K562 (cell line): ENCODE results near the gene FAM149B1. TPM values are rescaled to one million over a fixed set of nuclear protein-coding genes. Genes with fewer than 3 reads are reported as not detected.

Source experiments
- ATAC-seq: fragments of 200-7000 bp; cut with Tn5 transposase; 3 replicates; pipeline ENCODE4 v1.9.1; 2020; ENCODE audit warnings: moderate library complexity
- BruUV-seq: library from RNA; stranded (reverse); fragments of 400-500 nt; replicated peaks from 2 replicates; lab custom pipeline; 2021; lab: Mats Ljungman, UMichigan
- CTCF ChIA-PET: fragments of 300-600 bp; formaldehyde crosslinking; extraction: SDS; loops from one replicate; lab custom pipeline; 2021; ENCODE audit warnings: low intra/inter-chr PET ratio; lab: Yijun Ruan, JAX
- POLR2A ChIA-PET: fragments of 300-600, 350-650 bp; sonication (Branson Sonifier 250); formaldehyde crosslinking; extraction: SDS; loops from one replicate; lab custom pipeline; 2021; ENCODE audit warnings: antibody characterized with exemption, inconsistent platforms; lab: Yijun Ruan, JAX
- DNase-seq, 4 experiments: peaks; one replicate each; pipeline versions ENCODE4 v3.0.0 to v3.0.0-alpha.2; 2011 to 2018; ENCODE audit warnings: low spot score in 3 of 4, mixed read lengths in 3 of 4; ENCODE audit errors: extremely low read depth in 1 of 4
- FAIRE-seq: peaks from 2 replicates; lab custom pipeline; 2011; peaks lifted over from hg19 to GRCh38; lab: Jason Lieb, UNC
- H2AFZ ChIP-seq: 2 replicates; pipeline ENCODE4 v1.6.0; 2011; ENCODE audit warnings: low read depth, low read length, control low read depth, inconsistent platforms
- H3K27ac ChIP-seq: fragments of 200-600 bp; 3 replicates; pipeline ENCODE4 v1.8.0; 2011; ENCODE audit warnings: low read depth, mild to moderate bottlenecking, control low read depth, inconsistent platforms, low read length, moderate library complexity, mixed read lengths; ENCODE audit errors: extremely low read depth
- H3K27me3 ChIP-seq, 2 experiments: fragments of 300-600 bp in 1 of 2; 2 replicates in 1 of 2; 3 replicates in 1 of 2; pipeline versions ENCODE4 v1.6.0 to v1.8.0; 2011; ENCODE audit warnings: inconsistent platforms in 2 of 2, low read length in 2 of 2, mild to moderate bottlenecking in 1 of 2, mixed read lengths in 1 of 2, moderate library complexity in 1 of 2; ENCODE audit not compliant: control insufficient read depth in 2 of 2, insufficient read depth in 2 of 2
- H3K36me3 ChIP-seq: fragments of 300-600 bp; 3 replicates; pipeline ENCODE4 v1.8.0; 2011; ENCODE audit warnings: mild to moderate bottlenecking, low read length, inconsistent platforms; ENCODE audit not compliant: control insufficient read depth, insufficient read depth
- H3K4me1 ChIP-seq, 2 experiments: fragments of 200-600 bp in 1 of 2; replicated peaks in 1 of 2; 2 replicates in 1 of 2; 3 replicates in 1 of 2; pipeline versions ENCODE4 v1.5.1 to v1.8.0; 2011; ENCODE audit warnings: inconsistent platforms in 2 of 2, low read length in 2 of 2, mild to moderate bottlenecking in 1 of 2, mixed read lengths in 1 of 2, moderate library complexity in 1 of 2; ENCODE audit not compliant: control insufficient read depth in 2 of 2, insufficient read depth in 2 of 2
- H3K4me2 ChIP-seq: 2 replicates; pipeline ENCODE4 v1.6.1; 2011; ENCODE audit warnings: low read length, control low read depth, inconsistent platforms, mixed read lengths; ENCODE audit not compliant: insufficient read depth
- H3K4me3 ChIP-seq: fragments of 200-600 bp; sonication (generic), shearing (Covaris generic); 2 replicates; pipeline ENCODE4 v1.5.1; 2016; ENCODE audit warnings: control low read depth, inconsistent platforms
- H3K79me2 ChIP-seq: fragments of 200-600 bp; 3 replicates; pipeline ENCODE4 v1.8.0; 2011; ENCODE audit warnings: low read length, inconsistent platforms; ENCODE audit not compliant: control insufficient read depth, insufficient read depth
- H3K9ac ChIP-seq, 2 experiments: 2 replicates each; pipeline versions ENCODE4 v1.6.0 to v1.6.1; 2011; ENCODE audit warnings: low read depth in 2 of 2, low read length in 2 of 2, control low read depth in 1 of 2, inconsistent platforms in 1 of 2, mild to moderate bottlenecking in 1 of 2, mixed read lengths in 1 of 2; ENCODE audit not compliant: insufficient read depth in 1 of 2
- H3K9me1 ChIP-seq: one replicate; pipeline ENCODE4 v1.6.0; 2011; ENCODE audit warnings: inconsistent platforms, mild to moderate bottlenecking, low read length, moderate library complexity; ENCODE audit not compliant: control insufficient read depth, insufficient read depth
- H3K9me3 ChIP-seq: replicated peaks from 2 replicates; pipeline ENCODE4 v1.5.1; 2011; ENCODE audit warnings: low read depth, low read length, inconsistent platforms; ENCODE audit not compliant: control insufficient read depth, insufficient read depth
- H4K20me1 ChIP-seq: replicated peaks from 2 replicates; pipeline ENCODE4 v1.6.1; 2011; ENCODE audit warnings: low read length, inconsistent platforms, mixed read lengths; ENCODE audit not compliant: control insufficient read depth, insufficient read depth
- FUS ChIP-seq: fragments of 200-400 bp; formaldehyde crosslinking; optimal IDR thresholded peaks from 2 replicates; pipeline ENCODE3; 2017; ENCODE audit warnings: low read depth, low read length
- MYBL2 ChIP-seq, 2 experiments: fragments of 450-650 bp in 1 of 2; sonication (generic) in 1 of 2; formaldehyde crosslinking in 1 of 2; IDR thresholded peaks; 2 replicates each; pipeline versions ENCODE4 v1.6.1 to v1.8.1; 2017 to 2022; ENCODE audit warnings: borderline replicate concordance in 1 of 2, inconsistent platforms in 1 of 2, low read depth in 1 of 2, mild to moderate bottlenecking in 1 of 2, missing genetic modification reagents in 1 of 2, moderate library complexity in 1 of 2
- POLR2A ChIP-seq: fragments of 450-650 bp; conservative IDR thresholded peaks from 2 replicates; pipeline ENCODE4 v1.6.1; 2016
- RBFOX2 ChIP-seq: fragments of 200-400 bp; formaldehyde crosslinking; IDR thresholded peaks from 2 replicates; pipeline ENCODE4 v1.6.1; 2017; ENCODE audit warnings: low read depth, mild to moderate bottlenecking, low read length, moderate library complexity
- WGBS: fragments of 100-300 bp; shearing (Covaris generic); methylation state at CpG from one replicate; pipeline ENCODE4 v1.1.6; 2016; ENCODE audit warnings: low coverage, mixed read lengths; ENCODE audit not compliant: insufficient coverage; ENCODE audit errors: missing lambda C conversion rate; 5-methylcytosine and 5-hydroxymethylcytosine counted together
- in situ Hi-C: fragments of 300-500 bp; cut with MboI; formaldehyde crosslinking; loops from 4 replicates; pipeline ENCODE4 v1.15.0; 2018; ENCODE audit warnings: inconsistent platforms, mixed read lengths
- intact Hi-C: fragments of 100-400 bp; cut with micrococcal nuclease; formaldehyde crosslinking; loops from 2 replicates; pipeline ENCODE4 v1.14.2; 2022
- polyA plus RNA-seq, 8 experiments: library from polyadenylated mRNA; depleted of rRNA in 4 of 8; stranded (reverse) in 5 of 8; unstranded in 3 of 8; fragments of >200 nt; fragmentation: Nextera tagmentation in 2 of 8; fragmentation: Illumina TruSeq in 1 of 8; extraction: Ambion mirVana in 2 of 8; extraction: Trizol in 1 of 8; gene quantifications; 2 replicates each; pipeline versions ENCODE4 v1.2.1 to v1.2.3, GENCODE V29; 2011 to 2014; ENCODE audit warnings: inconsistent platforms in 1 of 8, missing spikeins in 1 of 8
- total RNA-seq, 7 experiments: library from RNA; depleted of rRNA in 6 of 7; stranded (reverse); fragments of >200 nt in 6 of 7; fragmentation: Illumina TruSeq in 2 of 7; extraction: Trizol in 2 of 7; gene quantifications; 2 replicates each; pipeline versions ENCODE4 v1.2.1 to v1.2.3, GENCODE V29; 2011 to 2021; ENCODE audit warnings: low replicate concordance in 1 of 7
- TF ChIP-seq, protein P1 (sequence below): sonication (generic); formaldehyde crosslinking; IDR thresholded peaks from 2 replicates; pipeline ENCODE4 v1.8.0; 2022; ENCODE audit warnings: mild to moderate bottlenecking, missing genetic modification reagents

FAM149B1 gene
- total and polyA plus RNA-seq, 9 of the 15 experiments (the other 6 are each of a cell fraction or from before 2014, with no cell fraction given): 4.2 to 18.5 (median 9.3) TPM

DNA sequence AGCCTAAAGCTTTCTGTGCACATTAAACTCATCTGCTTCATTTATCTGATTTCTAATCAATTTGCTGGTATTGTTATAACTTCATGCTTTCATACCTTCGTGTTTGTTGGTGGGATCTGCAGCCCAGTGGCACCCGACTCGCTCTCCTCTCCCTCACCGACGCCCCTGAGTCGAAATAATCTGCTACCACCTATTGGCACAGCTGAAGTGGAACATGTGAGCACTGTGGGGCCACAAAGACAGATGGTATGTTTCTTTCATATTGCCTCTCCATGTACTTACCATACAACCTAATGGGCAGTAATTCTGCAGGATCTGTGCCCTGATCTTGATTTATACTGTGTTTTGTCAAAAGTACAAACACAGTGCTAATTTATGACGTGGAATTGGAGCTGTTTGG lies 66.8 kb downstream of the FAM149B1 start (continued):
- TF ChIP-seq, protein P1, sequence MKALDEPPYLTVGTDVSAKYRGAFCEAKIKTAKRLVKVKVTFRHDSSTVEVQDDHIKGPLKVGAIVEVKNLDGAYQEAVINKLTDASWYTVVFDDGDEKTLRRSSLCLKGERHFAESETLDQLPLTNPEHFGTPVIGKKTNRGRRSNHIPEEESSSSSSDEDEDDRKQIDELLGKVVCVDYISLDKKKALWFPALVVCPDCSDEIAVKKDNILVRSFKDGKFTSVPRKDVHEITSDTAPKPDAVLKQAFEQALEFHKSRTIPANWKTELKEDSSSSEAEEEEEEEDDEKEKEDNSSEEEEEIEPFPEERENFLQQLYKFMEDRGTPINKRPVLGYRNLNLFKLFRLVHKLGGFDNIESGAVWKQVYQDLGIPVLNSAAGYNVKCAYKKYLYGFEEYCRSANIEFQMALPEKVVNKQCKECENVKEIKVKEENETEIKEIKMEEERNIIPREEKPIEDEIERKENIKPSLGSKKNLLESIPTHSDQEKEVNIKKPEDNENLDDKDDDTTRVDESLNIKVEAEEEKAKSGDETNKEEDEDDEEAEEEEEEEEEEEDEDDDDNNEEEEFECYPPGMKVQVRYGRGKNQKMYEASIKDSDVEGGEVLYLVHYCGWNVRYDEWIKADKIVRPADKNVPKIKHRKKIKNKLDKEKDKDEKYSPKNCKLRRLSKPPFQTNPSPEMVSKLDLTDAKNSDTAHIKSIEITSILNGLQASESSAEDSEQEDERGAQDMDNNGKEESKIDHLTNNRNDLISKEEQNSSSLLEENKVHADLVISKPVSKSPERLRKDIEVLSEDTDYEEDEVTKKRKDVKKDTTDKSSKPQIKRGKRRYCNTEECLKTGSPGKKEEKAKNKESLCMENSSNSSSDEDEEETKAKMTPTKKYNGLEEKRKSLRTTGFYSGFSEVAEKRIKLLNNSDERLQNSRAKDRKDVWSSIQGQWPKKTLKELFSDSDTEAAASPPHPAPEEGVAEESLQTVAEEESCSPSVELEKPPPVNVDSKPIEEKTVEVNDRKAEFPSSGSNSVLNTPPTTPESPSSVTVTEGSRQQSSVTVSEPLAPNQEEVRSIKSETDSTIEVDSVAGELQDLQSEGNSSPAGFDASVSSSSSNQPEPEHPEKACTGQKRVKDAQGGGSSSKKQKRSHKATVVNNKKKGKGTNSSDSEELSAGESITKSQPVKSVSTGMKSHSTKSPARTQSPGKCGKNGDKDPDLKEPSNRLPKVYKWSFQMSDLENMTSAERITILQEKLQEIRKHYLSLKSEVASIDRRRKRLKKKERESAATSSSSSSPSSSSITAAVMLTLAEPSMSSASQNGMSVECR (CRISPR knock-in tag): no peak

DNA sequence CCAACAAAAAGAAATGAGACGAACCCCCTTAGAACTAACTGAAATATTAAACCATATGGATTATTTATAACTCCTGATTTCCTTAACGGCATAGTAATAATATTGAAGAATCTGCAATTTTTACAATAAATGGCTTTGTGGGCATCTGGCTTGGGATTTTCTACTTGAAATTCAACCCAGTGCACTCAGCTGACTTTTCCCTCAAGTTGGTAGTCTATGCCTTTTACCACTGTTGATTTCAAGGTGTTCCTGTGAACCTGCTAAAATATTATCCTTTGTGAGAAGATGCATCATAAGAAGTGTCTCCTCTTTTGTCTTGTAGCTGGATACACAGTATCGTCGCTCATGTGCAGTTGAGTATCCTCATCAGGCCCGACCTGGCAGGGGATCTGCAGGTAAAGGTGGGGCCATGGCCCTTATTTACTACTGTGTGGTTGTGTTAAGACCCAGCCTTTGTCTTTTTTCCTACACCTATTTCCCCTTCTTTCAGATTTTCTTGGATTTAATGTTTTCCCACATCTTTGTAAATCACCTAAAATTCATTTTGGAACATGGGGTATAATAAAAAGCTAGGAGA lies 71.2 kb downstream of the FAM149B1 start:
- H3K9me3 ChIP-seq: no peaks in the 10 kb centered on the region
- no peak overlapping the region for H3K4me2 ChIP-seq
- peaks cover 96% of the 10 kb centered on the region for H3K36me3 ChIP-seq
- ChIA-PET POLR2A (interaction anchor here (1.1 to 6.3 kb wide), 5 partner anchors 7 to 171 kb away, joined by 3 to 66 read pairs (median 4); partner anchors contain the start of gene DNAJC9), CTCF (no interaction called here)
- H3K27ac ChIP-seq: no peak overlapping the region
- H3K27me3 ChIP-seq: no peaks in the 10 kb centered on the region
- no TSS peak for BruUV-seq
- no peak overlapping the region for H3K9ac ChIP-seq
- DNase-seq (no peak), ATAC-seq (no peak), FAIRE-seq (no peak)
- WGBS: 91% methylated on average over 5 of the region's 5 CpGs
- H2AFZ ChIP-seq: no peak overlapping the region
- H3K4me1 ChIP-seq: peaks cover 0 to 17% of the 10 kb centered on the region in 2 experiments; a peak in 3 of 5 replicates
- in situ Hi-C loops (no loop called here), intact Hi-C loops (no loop called here)
- H4K20me1 ChIP-seq: peaks cover 7% of the 10 kb centered on the region; the same call in 1 of the 2 replicates
- H3K9me1 ChIP-seq: no peaks in the 10 kb centered on the region
- peaks cover 53% of the 10 kb centered on the region for H3K79me2 ChIP-seq
- H3K4me3 ChIP-seq: no peak overlapping the region
- no peak for TF ChIP-seq MYBL2 (IDR thresholded peaks at IDR 0.05; ENCODE audit: low read depth)
- no peak for TF ChIP-seq MYBL2 (CRISPR knock-in tag; IDR thresholded peaks at IDR 0.05; ENCODE audit: borderline replicate concordance)
- TF ChIP-seq POLR2A: peak; percentile 34; the same call in 1 of the 2 replicates
- peak; percentile 60 for TF ChIP-seq RBFOX2
- peak; percentile 22 for TF ChIP-seq FUS
